ENCODE data around the gene SMC4.

DNA sequence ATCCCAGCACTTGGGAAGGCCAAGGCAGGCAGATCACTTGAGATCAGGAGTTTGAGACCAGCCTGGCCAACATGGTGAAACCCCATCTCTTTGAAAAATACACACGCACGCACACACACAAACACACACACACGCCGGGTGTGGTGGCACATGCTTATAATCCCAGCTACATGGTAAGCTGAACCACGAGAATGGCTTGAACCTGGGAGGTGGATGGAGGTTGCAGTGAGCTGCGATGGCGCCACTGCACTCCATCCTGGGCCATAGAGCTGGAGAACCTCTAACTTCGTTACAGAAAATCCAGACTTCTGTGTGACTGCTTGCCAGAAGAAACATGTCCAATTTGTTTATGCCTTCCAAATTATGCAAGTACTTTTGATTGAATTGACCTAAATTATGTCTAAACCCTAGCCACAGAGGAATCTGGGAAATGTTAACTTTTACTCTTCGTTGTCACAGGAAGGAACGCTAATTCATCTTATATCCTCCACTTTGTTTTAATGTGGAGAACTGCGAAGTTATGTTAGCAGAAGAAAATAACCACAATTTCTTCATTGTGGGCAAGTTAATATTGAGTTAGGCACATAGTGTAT lies 28.5 kb downstream of the SMC4 start:
- TF ChIP-seq CTCF (IDR thresholded peaks at IDR 0.05), result no peak
- no peak for TF ChIP-seq POLR2A (IDR thresholded peaks at IDR 0.05)

Measured in Peyer's patch (tissue), 4 donors.